Calu3 (cell line): ENCODE data around the gene KRTAP5-7. TPM values are rescaled to one million over a fixed set of nuclear protein-coding genes. Genes with fewer than 3 reads are reported as not detected.

ENCODE experiments used
- BruUV-seq: library from RNA; stranded (reverse); fragments of 400-500 nt; replicated peaks from 2 replicates; lab custom pipeline; 2021; lab: Mats Ljungman, UMichigan
- CTCF ChIA-PET: fragments of 300-600 bp; sonication (Branson Sonifier 250); formaldehyde crosslinking; loops from one replicate; lab custom pipeline; 2022; ENCODE audit warnings: antibody characterized with exemption; lab: Charles Lee
- DNase-seq: peaks from one replicate; pipeline ENCODE4 v3.0.0; 2022
- H3K27ac Mint-ChIP-seq: one replicate; pipeline ENCODE4 v1.8.0; 2022; ENCODE audit warnings: mixed read lengths; ENCODE audit not compliant: unreplicated experiment
- H3K27me3 Mint-ChIP-seq: one replicate; pipeline ENCODE4 v1.8.0; 2022; ENCODE audit warnings: mixed read lengths; ENCODE audit not compliant: unreplicated experiment
- H3K36me3 Mint-ChIP-seq: one replicate; pipeline ENCODE4 v1.8.0; 2022; ENCODE audit warnings: mild to moderate bottlenecking, moderate library complexity, mixed read lengths; ENCODE audit not compliant: insufficient read depth, unreplicated experiment
- H3K4me1 Mint-ChIP-seq: one replicate; pipeline ENCODE4 v1.8.0; 2022; ENCODE audit warnings: mild to moderate bottlenecking, low read depth, mixed read lengths; ENCODE audit not compliant: unreplicated experiment
- H3K4me3 Mint-ChIP-seq: one replicate; pipeline ENCODE4 v1.8.0; 2022; ENCODE audit warnings: mild to moderate bottlenecking, low read depth, moderate library complexity, mixed read lengths; ENCODE audit not compliant: unreplicated experiment
- H3K9me3 Mint-ChIP-seq: one replicate; pipeline ENCODE4 v1.8.0; 2022; ENCODE audit warnings: low read depth, mixed read lengths; ENCODE audit not compliant: unreplicated experiment
- intact Hi-C: fragments of 100-400 bp; cut with micrococcal nuclease; formaldehyde crosslinking; loops from one replicate; pipeline ENCODE4 v1.10.0; 2022; ENCODE audit not compliant: unreplicated experiment
- total RNA-seq: library from RNA; stranded (reverse); gene quantifications from 2 replicates; pipeline ENCODE4 v1.2.3, GENCODE V29; 2022
- TF ChIP-seq, protein P1 (sequence below): fragments of 200-600 bp; IDR thresholded peaks from one replicate; pipeline ENCODE4 v1.8.0; 2022; ENCODE audit warnings: antibody characterized with exemption; ENCODE audit not compliant: unreplicated experiment

Gene KRTAP5-7
- total RNA-seq, 1 experiment from 2014 or later, result not detected

DNA sequence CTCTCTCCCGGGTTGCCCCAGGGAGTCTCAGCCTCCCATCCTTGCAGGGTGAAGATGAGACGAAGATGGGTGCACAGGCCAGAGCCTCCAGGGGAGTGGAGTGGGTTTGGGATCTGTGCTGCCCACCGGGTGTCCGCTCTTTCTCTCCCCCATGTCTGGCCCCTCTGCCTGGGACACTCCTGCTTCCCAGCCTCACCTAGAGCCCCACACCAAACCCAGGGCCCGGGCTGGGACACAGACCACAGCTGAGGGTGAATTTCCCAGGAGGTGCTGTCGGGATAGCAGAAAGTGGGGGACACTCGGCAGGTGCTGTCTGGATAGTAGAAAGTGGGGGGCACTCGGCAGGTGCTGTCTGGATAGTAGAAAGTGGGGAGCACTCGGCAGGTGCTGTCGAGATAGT lies 25.0 kb upstream of the KRTAP5-7 start:
- peaks cover 13% of the 10 kb centered on the region for H3K36me3 Mint-ChIP-seq
- H3K4me3 Mint-ChIP-seq, result no peak overlapping the region
- BruUV-seq, result no TSS peak
- intact Hi-C loops, result no loop called here
- no peaks in the 10 kb centered on the region for H3K9me3 Mint-ChIP-seq
- no peak for DNase-seq
- H3K27me3 Mint-ChIP-seq, result no peaks in the 10 kb centered on the region
- TF ChIP-seq, protein P1, sequence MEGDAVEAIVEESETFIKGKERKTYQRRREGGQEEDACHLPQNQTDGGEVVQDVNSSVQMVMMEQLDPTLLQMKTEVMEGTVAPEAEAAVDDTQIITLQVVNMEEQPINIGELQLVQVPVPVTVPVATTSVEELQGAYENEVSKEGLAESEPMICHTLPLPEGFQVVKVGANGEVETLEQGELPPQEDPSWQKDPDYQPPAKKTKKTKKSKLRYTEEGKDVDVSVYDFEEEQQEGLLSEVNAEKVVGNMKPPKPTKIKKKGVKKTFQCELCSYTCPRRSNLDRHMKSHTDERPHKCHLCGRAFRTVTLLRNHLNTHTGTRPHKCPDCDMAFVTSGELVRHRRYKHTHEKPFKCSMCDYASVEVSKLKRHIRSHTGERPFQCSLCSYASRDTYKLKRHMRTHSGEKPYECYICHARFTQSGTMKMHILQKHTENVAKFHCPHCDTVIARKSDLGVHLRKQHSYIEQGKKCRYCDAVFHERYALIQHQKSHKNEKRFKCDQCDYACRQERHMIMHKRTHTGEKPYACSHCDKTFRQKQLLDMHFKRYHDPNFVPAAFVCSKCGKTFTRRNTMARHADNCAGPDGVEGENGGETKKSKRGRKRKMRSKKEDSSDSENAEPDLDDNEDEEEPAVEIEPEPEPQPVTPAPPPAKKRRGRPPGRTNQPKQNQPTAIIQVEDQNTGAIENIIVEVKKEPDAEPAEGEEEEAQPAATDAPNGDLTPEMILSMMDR, result no peak
- H3K4me1 Mint-ChIP-seq, result peaks cover 9% of the 10 kb centered on the region
- CTCF ChIA-PET, result no interaction called here
- no peak overlapping the region for H3K27ac Mint-ChIP-seq

DNA sequence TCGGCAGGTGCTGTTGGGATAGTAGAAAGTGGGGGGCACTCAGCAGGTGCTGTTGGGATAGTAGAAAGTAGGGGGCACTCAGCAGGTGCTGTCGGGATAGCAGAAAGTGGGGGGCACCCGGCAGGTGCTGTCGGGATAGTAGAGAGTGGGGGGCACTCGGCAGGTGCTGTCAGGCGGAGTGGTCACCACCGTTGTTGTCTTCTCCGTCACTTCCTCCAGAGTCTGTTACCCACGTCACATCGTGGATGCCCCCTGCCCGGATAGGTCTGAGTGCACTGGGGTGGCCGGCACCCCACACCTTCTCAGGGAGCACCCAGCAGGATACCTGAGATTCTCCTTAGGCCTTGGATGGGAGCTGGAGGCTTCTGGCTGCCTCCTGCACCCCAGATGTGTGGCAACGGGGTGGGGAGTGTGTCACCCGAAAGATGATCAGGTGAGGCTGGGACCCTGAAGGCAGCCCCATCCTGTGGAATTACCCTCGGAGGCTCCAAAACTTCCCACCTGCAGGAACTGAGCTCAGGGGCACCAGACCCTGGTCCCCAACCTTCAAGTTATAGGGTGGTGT lies 24.1 kb upstream of the KRTAP5-7 start:
- H3K27me3 Mint-ChIP-seq, result no peaks in the 10 kb centered on the region
- H3K4me1 Mint-ChIP-seq, result peaks cover 9% of the 10 kb centered on the region
- no peaks in the 10 kb centered on the region for H3K9me3 Mint-ChIP-seq
- CTCF ChIA-PET, result no interaction called here
- intact Hi-C loops, result no loop called here
- no peak overlapping the region for H3K4me3 Mint-ChIP-seq
- H3K27ac Mint-ChIP-seq, result no peak overlapping the region
- DNase-seq, result no peak
- BruUV-seq, result no TSS peak
- peaks cover 5% of the 10 kb centered on the region for H3K36me3 Mint-ChIP-seq
- TF ChIP-seq, protein P1, result no peak

- H3K27ac Mint-ChIP-seq, result no peak overlapping the region
- H3K4me3 Mint-ChIP-seq, result no peak overlapping the region
- CTCF ChIA-PET, result interaction anchor here (0.6 kb wide), 1 partner anchor 1757 kb away, joined by 6 read pairs; no protein-coding TSS in a partner anchor
- peaks cover 4% of the 10 kb centered on the region for H3K36me3 Mint-ChIP-seq
- no peaks in the 10 kb centered on the region for H3K27me3 Mint-ChIP-seq
- H3K4me1 Mint-ChIP-seq, result peaks cover 9% of the 10 kb centered on the region
- intact Hi-C loops, result no loop called here
- no peak for DNase-seq
- TF ChIP-seq, protein P1, result no peak
- H3K9me3 Mint-ChIP-seq, result peaks cover 3% of the 10 kb centered on the region
- BruUV-seq, result no TSS peak
Observed at GRCh38 chr11:71504531-71504930, 22.5 kb upstream of the KRTAP5-7 start.

- Mint-ChIP-seq H3K4me1 (peaks cover 9% of the 10 kb centered on the region), H3K27ac (no peak overlapping the region), H3K36me3 (peaks cover 4% of the 10 kb centered on the region), H3K9me3 (peaks cover 4% of the 10 kb centered on the region), H3K27me3 (no peaks in the 10 kb centered on the region), H3K4me3 (no peak overlapping the region)
- CTCF ChIA-PET, result no interaction called here
- TF ChIP-seq, protein P1, result no peak
- BruUV-seq, result no TSS peak
- no peak for DNase-seq
- intact Hi-C loops, result no loop called here
Observed at GRCh38 chr11:71505001-71505400, 22.1 kb upstream of the KRTAP5-7 start.
